LNCaP clone FGC (cell line): ENCODE data around the gene MIAT.

Source experiments
- DNase-seq: peaks from one replicate; pipeline ENCODE4 v3.0.0-alpha.2; 2011; ENCODE audit warnings: low read depth
- H3K4me3 ChIP-seq: 2 replicates; pipeline ENCODE4 v1.5.1; 2011; ENCODE audit warnings: mild to moderate bottlenecking, low read depth, low read length, control low read depth
- CTCF ChIP-seq: IDR thresholded peaks from 2 replicates; pipeline ENCODE4 v1.5.1; 2012; ENCODE audit warnings: mild to moderate bottlenecking; ENCODE audit not compliant: control insufficient read depth, insufficient read depth; ENCODE audit errors: extremely low read depth

The MIAT gene

DNA sequence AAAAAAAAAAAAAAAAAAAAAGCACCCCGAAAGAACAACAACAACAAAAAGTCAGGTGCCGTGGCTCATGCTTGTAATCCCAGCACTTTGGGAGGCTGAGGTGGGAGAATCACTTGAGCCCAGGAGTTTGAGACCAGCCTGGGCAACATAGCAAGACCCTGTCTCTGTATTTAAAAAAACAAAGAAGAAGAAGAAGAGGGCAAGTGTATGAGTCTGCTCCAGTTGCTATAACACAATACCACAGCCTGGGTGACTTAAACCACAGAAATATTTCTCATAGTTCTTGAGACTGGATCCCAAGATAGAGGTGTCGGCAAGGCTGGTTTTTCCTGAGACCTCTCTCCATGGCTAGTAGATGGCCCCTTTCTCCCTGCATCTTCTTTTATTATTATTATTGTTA lies 23.2 kb upstream of the MIAT start:
- DNase-seq, result no peak
- H3K4me3 ChIP-seq, result no peak overlapping the region
- TF ChIP-seq CTCF, result no peak

- H3K4me3 ChIP-seq, result no peak overlapping the region
- no peak for DNase-seq
- TF ChIP-seq CTCF, result no peak
Measured at GRCh38 chr22:26635117-26635516, 22.3 kb upstream of the MIAT start.

DNA sequence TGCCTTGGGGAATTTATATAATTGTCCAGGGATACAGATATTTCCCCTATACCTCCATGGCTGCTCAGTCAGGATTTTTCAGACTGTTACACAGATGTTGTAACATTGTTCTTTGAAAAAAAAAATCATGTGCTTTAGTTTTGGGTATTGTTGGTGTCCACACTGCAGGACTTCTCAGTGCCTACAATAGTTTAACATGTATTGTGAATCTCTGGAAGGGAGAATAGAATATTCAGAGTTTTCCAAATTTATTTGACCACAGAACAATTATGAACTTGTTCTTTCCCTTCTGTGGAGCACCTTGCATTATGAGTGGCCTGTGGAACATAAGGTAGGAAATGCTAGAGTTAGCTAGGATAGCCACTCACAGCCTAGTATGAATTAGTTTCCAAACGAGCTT lies 21.1 kb upstream of the MIAT start:
- no peak for TF ChIP-seq CTCF
- no peak for DNase-seq
- H3K4me3 ChIP-seq, result no peak overlapping the region

DNA sequence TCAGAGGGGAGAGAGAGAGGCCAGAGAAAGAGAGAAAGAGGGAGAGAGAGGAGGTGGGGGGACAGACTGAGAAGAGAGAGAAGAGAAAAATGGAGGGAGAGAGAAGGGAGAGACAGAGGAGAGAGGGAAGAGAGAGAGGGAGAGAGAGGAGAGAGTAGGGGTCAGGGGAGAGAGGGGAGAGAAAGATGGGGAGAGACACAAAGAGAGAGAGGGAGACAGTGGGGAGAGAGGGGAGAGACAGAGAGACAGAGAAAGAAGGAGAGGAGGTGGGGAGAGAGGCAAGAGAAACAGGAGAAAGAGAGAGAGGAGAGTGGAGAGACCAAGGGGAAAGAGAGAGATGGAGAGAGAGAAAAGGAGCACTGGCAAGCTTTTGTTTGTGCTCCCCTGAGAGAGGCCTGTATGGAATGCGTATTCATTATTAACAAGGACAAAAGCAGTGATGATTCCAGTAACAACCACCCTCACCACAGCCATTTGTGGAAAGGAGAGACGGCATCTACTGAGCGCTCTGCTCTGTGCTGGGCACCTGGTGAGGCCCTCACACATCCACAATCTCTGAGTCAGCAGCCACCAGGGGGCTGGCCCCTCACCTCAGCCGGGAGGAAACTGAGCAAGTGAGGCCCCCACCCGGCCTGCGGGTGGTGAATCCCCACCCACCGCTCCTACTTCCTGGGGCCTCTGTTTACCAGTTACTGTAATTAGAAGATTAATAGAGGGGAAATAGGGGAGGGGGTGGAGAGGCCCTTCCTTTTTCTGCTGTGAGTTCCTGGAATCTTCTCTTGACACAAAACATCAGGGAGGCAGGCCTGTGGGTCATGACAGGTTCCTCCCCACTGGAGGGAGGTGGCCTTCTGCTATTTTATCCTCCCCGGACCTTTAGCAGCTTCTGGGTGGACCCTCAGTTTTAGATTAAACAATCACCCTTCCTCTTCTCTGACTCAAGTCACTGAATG lies 14.6 kb upstream of the MIAT start:
- DNase-seq, result no peak

DNA sequence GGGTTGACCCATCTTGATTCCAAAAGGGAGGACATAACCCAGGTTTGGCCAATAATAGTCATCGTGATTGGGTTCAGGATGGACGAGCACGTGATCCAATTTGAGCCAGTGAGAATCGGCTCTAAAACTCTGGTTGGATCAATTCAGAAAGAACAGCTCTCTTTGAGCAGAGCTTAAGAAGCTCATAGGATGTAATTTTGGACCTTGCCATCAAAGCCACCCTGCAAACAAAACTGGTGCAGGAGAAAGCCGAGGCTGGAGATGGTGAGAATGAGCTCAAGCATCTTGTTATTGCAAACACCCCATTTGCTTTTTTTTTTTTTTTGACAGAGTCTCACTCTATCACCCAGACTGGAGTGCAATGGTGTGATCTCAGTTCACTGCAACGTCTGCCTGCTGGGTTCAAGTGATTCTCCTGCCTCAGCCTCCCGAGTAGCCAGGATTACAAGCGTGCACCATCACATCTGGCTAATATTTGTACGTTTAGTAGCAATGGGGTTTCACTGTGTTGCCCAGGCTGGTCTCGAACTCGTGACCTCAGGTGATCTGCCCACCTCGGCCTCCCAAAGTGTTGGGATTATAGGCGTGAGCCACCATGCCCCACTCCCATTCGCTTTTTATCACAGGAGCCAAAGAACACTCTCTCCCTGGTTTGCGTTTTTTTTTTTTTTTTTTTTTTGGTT lies 13.8 kb upstream of the MIAT start:
- TF ChIP-seq CTCF, result no peak
- no peak for DNase-seq
- no peak overlapping the region for H3K4me3 ChIP-seq

More for the DNA sequence above, 14.6 kb upstream of the MIAT start:
- H3K4me3 ChIP-seq, result no peak overlapping the region
- TF ChIP-seq CTCF, result no peak

- TF ChIP-seq CTCF, result no peak
- DNase-seq, result no peak
Measured at GRCh38 chr22:26646158-26646557, 11.2 kb upstream of the MIAT start.

GRCh38 chr22:26648011-26648497 lies 9.3 kb upstream of the MIAT start:
- no peak for DNase-seq
- H3K4me3 ChIP-seq, result no peak overlapping the region
- no peak for TF ChIP-seq CTCF

More at GRCh38 chr22:26646158-26646557, 11.2 kb upstream of the MIAT start:
- H3K4me3 ChIP-seq, result no peak overlapping the region
